ENCODE results near the gene SHISA5. TPM values are rescaled to one million over a fixed set of nuclear protein-coding genes. Genes with fewer than 3 reads are reported as not detected.

SHISA5 gene
- total RNA-seq, 1 experiment from 2014 or later, result 85.4 TPM

Small RNA genes lying within 50 kb of the gene (small RNA-seq; reads per million reads assigned to genes)
- not detected for gene MIR6823

Other genes starting within 250 kb of the SHISA5 start
- 18.1 and 37.3 TPM in 2 replicates for gene NME6, start 202.8 kb downstream of the SHISA5 start, total RNA-seq (2014; rRNA removed; shearing (Covaris generic))
- not detected in 2 replicates for gene SPINK8, start 170.5 kb downstream of the SHISA5 start, total RNA-seq (2014; rRNA removed; shearing (Covaris generic))
- gene FBXW12, start 132.0 kb downstream of the SHISA5 start, total RNA-seq (2014; rRNA removed; shearing (Covaris generic)), result not detected in 2 replicates
- gene PLXNB1, start 74.1 kb downstream of the SHISA5 start, total RNA-seq (2014; rRNA removed; shearing (Covaris generic)), result 194 and 209 TPM in 2 replicates
- gene CCDC51, start 64.1 kb downstream of the SHISA5 start, total RNA-seq (2014; rRNA removed; shearing (Covaris generic)), result 19.1 and 24.3 TPM in 2 replicates
- 173 and 180 TPM in 2 replicates for gene TMA7, start 63.9 kb downstream of the SHISA5 start, total RNA-seq (2014; rRNA removed; shearing (Covaris generic))
- gene ATRIP, start 57.4 kb downstream of the SHISA5 start, total RNA-seq (2014; rRNA removed; shearing (Covaris generic)), result 6.7 and 7.7 TPM in 2 replicates
- 2.0 and 5.0 TPM in 2 replicates for gene PFKFB4, start 52.6 kb upstream of the SHISA5 start, total RNA-seq (2014; rRNA removed; shearing (Covaris generic))
- not detected in 2 replicates for gene UCN2, start 59.6 kb upstream of the SHISA5 start, total RNA-seq (2014; rRNA removed; shearing (Covaris generic))
- 0.10 and 0.31 TPM in 2 replicates for gene COL7A1, start 91.2 kb upstream of the SHISA5 start, total RNA-seq (2014; rRNA removed; shearing (Covaris generic))
- 210 and 212 TPM in 2 replicates for gene UQCRC1, start 105.5 kb upstream of the SHISA5 start, total RNA-seq (2014; rRNA removed; shearing (Covaris generic))
- not detected in 2 replicates for gene TMEM89, start 117.6 kb upstream of the SHISA5 start, total RNA-seq (2014; rRNA removed; shearing (Covaris generic))
- gene SLC26A6, start 131.3 kb upstream of the SHISA5 start, total RNA-seq (2014; rRNA removed; shearing (Covaris generic)), result 28.3 and 32.1 TPM in 2 replicates
- 9.9 and 12.5 TPM in 2 replicates for gene CELSR3, start 158.7 kb upstream of the SHISA5 start, total RNA-seq (2014; rRNA removed; shearing (Covaris generic))
- gene NCKIPSD, start 181.7 kb upstream of the SHISA5 start, total RNA-seq (2014; rRNA removed; shearing (Covaris generic)), result 33.8 and 42.8 TPM in 2 replicates
- gene IP6K2, start 213.0 kb upstream of the SHISA5 start, total RNA-seq (2014; rRNA removed; shearing (Covaris generic)), result 46.8 and 55.9 TPM in 2 replicates

All from HT-29 (cell line).